ENCODE data around the gene TUFT1.

DNA sequence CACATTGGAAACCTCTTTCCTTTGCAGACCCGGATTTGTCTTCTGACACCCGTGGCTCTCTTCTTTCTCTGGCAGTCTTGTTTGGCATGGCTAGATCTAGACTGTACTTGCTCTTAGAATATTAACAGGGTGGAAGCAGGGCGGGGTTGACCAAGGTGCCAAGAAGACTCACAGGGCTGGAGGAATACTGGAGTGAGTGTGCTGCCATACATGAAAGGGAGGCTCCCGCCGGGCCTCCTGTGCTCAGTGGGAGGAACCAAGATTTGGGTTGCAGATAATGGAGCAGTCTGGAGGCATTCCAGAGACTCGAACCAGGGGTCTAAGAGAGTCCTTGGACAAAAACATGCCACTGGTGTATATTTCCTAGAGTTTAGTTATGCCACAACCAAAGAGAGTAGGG, 44.2 kb downstream of the TUFT1 start:
- TF ChIP-seq, protein P1, sequence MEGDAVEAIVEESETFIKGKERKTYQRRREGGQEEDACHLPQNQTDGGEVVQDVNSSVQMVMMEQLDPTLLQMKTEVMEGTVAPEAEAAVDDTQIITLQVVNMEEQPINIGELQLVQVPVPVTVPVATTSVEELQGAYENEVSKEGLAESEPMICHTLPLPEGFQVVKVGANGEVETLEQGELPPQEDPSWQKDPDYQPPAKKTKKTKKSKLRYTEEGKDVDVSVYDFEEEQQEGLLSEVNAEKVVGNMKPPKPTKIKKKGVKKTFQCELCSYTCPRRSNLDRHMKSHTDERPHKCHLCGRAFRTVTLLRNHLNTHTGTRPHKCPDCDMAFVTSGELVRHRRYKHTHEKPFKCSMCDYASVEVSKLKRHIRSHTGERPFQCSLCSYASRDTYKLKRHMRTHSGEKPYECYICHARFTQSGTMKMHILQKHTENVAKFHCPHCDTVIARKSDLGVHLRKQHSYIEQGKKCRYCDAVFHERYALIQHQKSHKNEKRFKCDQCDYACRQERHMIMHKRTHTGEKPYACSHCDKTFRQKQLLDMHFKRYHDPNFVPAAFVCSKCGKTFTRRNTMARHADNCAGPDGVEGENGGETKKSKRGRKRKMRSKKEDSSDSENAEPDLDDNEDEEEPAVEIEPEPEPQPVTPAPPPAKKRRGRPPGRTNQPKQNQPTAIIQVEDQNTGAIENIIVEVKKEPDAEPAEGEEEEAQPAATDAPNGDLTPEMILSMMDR (conservative IDR thresholded peaks at IDR 0.05; ENCODE audit: low read length) = no peak
- TF ChIP-seq EZH2phosphoT487 (IDR thresholded peaks at IDR 0.05; ENCODE audit: borderline replicate concordance, low read depth, low read length) = no peak
